ENCODE results near the gene VAV1.

The VAV1 gene

DNA sequence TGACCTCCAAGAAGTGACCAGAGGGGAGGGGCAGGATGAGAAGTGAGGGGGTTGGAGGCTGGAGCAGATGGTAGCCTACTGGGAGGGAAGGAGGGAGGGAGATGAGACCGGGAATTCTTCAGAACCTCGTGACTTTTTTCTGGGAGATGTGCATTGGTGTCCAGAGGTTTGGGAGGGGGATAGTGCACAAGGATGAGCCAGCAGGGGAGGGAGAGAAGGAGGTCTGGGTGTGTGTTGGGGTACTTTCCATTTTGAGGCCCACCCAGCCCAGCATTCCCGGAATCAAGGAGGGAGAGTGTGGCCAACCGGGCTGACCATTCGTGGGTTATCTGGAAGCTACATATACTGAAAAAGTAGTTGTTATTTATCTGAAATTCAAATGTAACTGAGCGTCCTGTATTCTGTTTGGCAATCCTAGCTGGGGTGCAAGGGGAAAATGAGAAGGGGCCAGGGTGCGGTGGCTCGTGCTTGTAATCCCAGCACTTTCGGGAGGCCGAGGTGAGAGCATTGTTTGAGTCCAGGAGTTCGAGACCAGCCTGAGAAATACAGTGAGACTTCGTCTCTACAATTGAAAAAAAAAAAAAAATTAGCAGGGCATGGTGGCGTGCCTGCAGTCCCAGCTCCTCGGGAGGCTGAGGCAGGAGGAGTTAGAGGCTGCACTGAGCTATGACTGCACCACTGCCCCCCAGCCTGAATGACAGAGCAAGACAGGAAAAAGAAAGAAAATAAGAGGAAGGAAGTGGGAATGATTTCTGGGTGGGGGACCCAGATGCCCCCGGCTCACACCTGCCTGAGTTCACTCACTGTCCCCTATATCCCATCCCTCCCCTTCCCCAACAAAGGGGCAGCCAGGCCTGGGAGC lies 47.6 kb upstream of the VAV1 start:
- Histone ChIP-seq H4K20me1 (ENCODE audit: insufficient read depth, low read length) (peaks cover 2% of the 10 kb centered on the region; the same call in 1 of the 2 replicates), H3K9ac (ENCODE audit: low read depth, low read length) (no peak overlapping the region), H3K4me1 (ENCODE audit: insufficient read depth, low read length) (no peaks in the 10 kb centered on the region), H3K36me3 (ENCODE audit: insufficient read depth, low read length) (no peaks in the 10 kb centered on the region), H3K79me2 (ENCODE audit: insufficient read depth, low read length) (no peaks in the 10 kb centered on the region), H3K27me3 (ENCODE audit: insufficient read depth, low read length, poor library complexity) (no peaks in the 10 kb centered on the region), H3K27ac (ENCODE audit: low read length) (no peak overlapping the region), H3K4me2 (ENCODE audit: insufficient read depth, low read length) (no peak overlapping the region), H2AFZ (ENCODE audit: low read depth, low read length) (no peak overlapping the region), H3K9me3 (ENCODE audit: insufficient read depth, low read length, severe bottlenecking) (no peaks in the 10 kb centered on the region), H3K4me3 (ENCODE audit: low read depth in 1 of 2, low read length in 2 of 2) (no peak overlapping the region)
- DNase-seq (no peak), ATAC-seq (ENCODE audit: insufficient read depth, low read depth) (no peak)
- no peak for TF ChIP-seq EZH2 (IDR thresholded peaks at IDR 0.05; ENCODE audit: borderline replicate concordance, low read depth, low read length, severe bottlenecking)
- TF ChIP-seq, protein P1, sequence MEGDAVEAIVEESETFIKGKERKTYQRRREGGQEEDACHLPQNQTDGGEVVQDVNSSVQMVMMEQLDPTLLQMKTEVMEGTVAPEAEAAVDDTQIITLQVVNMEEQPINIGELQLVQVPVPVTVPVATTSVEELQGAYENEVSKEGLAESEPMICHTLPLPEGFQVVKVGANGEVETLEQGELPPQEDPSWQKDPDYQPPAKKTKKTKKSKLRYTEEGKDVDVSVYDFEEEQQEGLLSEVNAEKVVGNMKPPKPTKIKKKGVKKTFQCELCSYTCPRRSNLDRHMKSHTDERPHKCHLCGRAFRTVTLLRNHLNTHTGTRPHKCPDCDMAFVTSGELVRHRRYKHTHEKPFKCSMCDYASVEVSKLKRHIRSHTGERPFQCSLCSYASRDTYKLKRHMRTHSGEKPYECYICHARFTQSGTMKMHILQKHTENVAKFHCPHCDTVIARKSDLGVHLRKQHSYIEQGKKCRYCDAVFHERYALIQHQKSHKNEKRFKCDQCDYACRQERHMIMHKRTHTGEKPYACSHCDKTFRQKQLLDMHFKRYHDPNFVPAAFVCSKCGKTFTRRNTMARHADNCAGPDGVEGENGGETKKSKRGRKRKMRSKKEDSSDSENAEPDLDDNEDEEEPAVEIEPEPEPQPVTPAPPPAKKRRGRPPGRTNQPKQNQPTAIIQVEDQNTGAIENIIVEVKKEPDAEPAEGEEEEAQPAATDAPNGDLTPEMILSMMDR (IDR thresholded peaks at IDR 0.05; ENCODE audit: borderline replicate concordance, extremely low read depth, low read length, poor library complexity, severe bottlenecking), result no peak

DNA sequence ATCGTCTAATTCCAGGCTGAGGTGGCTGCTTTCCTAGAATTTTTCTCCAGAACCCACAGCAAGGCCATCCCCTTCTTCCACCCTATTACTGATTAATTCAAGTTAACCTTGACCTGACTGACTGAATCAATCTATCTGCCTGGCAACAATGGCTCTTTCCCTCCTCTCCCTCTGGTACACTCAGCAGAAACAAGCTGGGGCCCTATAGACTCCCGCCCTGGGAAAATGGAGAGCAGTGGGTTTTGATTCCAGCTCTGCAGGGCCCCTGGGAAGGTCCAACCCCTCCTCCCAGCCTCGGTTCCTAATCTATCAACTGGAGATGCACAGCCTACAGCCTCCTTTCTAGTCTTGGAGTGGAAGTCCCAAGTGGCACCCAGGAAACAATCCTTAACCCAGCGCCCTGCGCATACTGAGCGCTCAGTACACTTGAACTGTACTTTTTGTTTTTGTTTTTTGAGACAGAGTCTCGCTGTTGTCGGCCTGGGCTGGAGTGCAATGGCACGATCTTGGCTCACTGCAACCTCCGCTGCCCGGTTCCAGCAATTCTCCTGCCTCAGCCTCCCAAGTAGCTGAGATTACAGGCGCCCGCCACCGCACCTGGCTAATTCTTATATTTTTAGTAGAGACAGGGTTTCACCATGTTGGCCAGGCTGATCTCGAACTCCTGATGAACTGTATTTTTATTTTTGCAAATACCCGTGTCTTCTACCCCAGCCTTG lies 46.8 kb upstream of the VAV1 start:
- Histone ChIP-seq H3K27ac (ENCODE audit: low read length) (no peak overlapping the region), H4K20me1 (ENCODE audit: insufficient read depth, low read length) (peaks cover 2% of the 10 kb centered on the region; the same call in 1 of the 2 replicates), H3K4me3 (ENCODE audit: low read depth in 1 of 2, low read length in 2 of 2) (no peak overlapping the region), H3K27me3 (ENCODE audit: insufficient read depth, low read length, poor library complexity) (no peaks in the 10 kb centered on the region), H3K4me1 (ENCODE audit: insufficient read depth, low read length) (no peaks in the 10 kb centered on the region), H3K9me3 (ENCODE audit: insufficient read depth, low read length, severe bottlenecking) (no peaks in the 10 kb centered on the region), H3K9ac (ENCODE audit: low read depth, low read length) (no peak overlapping the region), H2AFZ (ENCODE audit: low read depth, low read length) (no peak overlapping the region), H3K36me3 (ENCODE audit: insufficient read depth, low read length) (no peaks in the 10 kb centered on the region), H3K79me2 (ENCODE audit: insufficient read depth, low read length) (no peaks in the 10 kb centered on the region), H3K4me2 (ENCODE audit: insufficient read depth, low read length) (no peak overlapping the region)
- no peak for DNase-seq
- no peak for TF ChIP-seq EZH2 (IDR thresholded peaks at IDR 0.05; ENCODE audit: borderline replicate concordance, low read depth, low read length, severe bottlenecking)
- TF ChIP-seq, protein P1 (IDR thresholded peaks at IDR 0.05; ENCODE audit: borderline replicate concordance, extremely low read depth, low read length, poor library complexity, severe bottlenecking), result no peak
- no peak for ATAC-seq (ENCODE audit: insufficient read depth, low read depth)

DNA sequence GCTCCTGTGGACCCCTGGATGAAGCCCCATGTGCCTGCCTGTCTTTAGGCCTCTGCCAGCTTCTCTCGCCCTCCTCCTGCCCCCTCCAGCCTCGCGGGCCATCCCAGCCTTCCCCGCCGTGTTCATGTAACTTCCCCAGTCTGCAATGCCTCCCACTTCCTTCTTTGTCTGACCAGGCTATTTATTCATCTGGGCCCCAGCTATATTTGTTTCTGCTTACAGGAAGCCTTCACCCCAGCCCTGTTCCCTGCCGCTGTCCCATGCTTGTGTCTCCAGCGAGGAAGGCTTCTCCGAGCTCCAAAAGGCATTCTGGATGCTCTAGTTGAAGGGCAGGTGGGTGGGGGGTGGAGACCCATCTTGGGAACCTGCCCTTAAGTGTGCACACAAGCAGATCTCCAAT lies 44.2 kb upstream of the VAV1 start:
- no peaks in the 10 kb centered on the region for H3K79me2 ChIP-seq (ENCODE audit: insufficient read depth, low read length)
- H2AFZ ChIP-seq (ENCODE audit: low read depth, low read length), result no peak overlapping the region
- no peak for DNase-seq
- ATAC-seq (ENCODE audit: insufficient read depth, low read depth), result no peak
- H4K20me1 ChIP-seq (ENCODE audit: insufficient read depth, low read length), result peaks cover 2% of the 10 kb centered on the region; the same call in 1 of the 2 replicates
- no peak overlapping the region for H3K4me2 ChIP-seq (ENCODE audit: insufficient read depth, low read length)
- H3K36me3 ChIP-seq (ENCODE audit: insufficient read depth, low read length), result peaks cover 20% of the 10 kb centered on the region
- no peaks in the 10 kb centered on the region for H3K27me3 ChIP-seq (ENCODE audit: insufficient read depth, low read length, poor library complexity)
- H3K27ac ChIP-seq (ENCODE audit: low read length), result no peak overlapping the region
- no peak overlapping the region for H3K4me3 ChIP-seq (ENCODE audit: low read depth in 1 of 2, low read length in 2 of 2)
- no peaks in the 10 kb centered on the region for H3K4me1 ChIP-seq (ENCODE audit: insufficient read depth, low read length)
- H3K9ac ChIP-seq (ENCODE audit: low read depth, low read length), result no peak overlapping the region
- no peak for TF ChIP-seq EZH2 (IDR thresholded peaks at IDR 0.05; ENCODE audit: borderline replicate concordance, low read depth, low read length, severe bottlenecking)
- TF ChIP-seq, protein P1 (IDR thresholded peaks at IDR 0.05; ENCODE audit: borderline replicate concordance, extremely low read depth, low read length, poor library complexity, severe bottlenecking), result no peak
- no peaks in the 10 kb centered on the region for H3K9me3 ChIP-seq (ENCODE audit: insufficient read depth, low read length, severe bottlenecking)

Data from DND-41 (cell line).